ENCODE data around the gene FAM117A.
"Not testable (repeated sequence)": the region's sequence is repeated elsewhere in the genome, so short reads cannot be mapped to it uniquely, and the experiment has no call there.

The FAM117A gene

DNA sequence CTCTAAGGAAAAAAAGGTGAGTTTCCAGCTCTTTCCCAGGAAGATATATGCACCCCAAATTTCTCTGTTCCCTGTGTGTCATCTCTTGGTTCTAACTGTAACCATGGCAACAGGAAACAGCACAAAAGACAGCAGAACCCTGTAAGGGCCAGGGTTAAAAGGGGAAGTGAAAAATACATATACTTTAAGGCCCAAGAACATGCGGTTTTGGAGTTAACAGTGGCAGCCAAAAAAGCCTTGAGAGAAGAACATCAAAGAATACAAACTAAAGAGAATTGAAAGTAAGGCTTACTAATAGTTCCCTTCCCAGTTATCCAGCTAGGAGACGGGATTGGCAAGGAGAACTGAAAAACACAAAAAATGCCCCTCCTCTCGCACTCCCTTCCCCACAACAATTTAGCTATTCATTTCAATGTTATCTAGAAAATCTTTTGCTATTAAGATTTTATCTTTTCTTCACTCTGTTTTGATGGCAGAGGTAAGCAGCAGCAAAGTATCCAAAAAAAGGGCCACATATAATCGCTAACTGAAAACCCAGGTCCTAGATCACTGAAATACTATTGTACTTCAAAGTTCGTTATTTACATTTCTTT is 87.6 kb downstream of the FAM117A start:
- no peak for DNase-seq

DNA sequence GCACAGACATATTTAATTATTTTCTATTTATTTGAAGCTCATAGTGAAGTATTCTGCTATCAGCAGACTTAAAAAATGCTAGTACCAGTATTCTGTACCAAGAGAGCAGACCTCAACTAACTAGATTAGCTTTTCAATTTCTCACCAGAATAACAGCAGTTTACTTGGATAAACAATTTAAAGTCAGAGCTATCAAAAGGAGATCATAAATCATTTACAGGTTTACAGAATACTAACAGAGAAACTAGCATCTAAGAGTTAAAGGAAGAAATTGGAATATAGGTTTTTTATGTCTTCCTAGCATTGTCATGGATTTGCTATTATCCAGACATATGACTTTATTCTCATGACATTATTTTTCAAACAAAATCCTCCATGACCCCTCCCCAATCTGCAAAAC is 89.4 kb downstream of the FAM117A start:
- no peak for DNase-seq

DNA sequence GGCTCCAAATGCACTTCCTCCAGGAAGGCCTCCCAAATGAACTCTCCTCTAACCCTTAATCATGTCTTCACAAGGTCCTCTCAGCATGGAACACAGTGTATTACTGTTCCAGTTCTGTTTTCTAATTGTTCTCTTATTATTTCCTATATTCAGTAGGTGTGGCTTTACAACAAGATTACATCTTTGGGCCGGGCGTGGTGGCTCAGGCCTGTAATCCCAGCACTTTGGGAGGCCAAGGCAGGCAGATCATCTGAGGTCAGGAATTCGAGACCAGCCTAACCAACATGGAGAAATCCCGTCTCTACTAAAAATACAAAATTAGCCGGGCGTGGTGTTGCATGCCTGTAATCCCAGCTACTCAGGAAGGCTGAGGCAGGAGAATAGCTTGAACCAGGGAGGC is 90.3 kb downstream of the FAM117A start:
- not testable (repeated sequence) for DNase-seq

DNA sequence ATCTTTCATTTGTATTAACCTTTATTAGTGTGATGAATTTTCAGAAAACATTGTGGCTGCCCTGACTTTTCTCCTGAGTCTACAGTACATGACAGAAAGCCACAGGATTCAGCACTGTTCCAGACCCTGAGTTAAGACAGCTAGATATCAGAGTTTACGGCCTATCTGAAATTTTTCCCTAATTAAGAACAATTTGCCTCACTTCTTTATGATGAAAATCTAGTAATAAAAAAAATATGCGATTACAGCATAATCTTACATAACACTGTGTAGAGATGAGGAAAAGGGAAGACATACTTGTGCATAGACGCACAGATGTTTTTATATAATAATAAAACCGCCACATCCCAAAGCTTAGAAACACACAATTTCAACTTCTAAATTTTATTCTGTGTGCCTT is 93.3 kb downstream of the FAM117A start:
- no peak for DNase-seq

DNA sequence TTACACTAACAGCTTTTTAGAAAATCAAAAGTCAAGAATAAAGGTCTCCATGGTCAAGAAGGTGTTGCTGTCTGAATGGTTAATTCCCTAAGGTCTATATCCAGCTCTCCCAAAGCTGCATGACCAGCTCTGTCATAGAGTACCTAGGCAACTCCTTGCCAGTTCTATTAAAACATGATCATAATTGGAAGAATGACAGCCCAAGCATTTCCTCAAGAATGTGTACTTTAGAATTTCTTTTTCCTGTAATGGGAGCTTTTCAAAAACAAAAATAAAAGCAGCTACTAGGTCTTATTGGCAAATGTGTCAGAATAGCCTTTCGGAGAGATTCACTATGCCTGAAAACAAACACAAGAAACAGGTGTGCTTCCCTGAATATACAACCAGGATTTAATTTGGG is 93.9 kb downstream of the FAM117A start:
- DNase-seq = no peak

DNA sequence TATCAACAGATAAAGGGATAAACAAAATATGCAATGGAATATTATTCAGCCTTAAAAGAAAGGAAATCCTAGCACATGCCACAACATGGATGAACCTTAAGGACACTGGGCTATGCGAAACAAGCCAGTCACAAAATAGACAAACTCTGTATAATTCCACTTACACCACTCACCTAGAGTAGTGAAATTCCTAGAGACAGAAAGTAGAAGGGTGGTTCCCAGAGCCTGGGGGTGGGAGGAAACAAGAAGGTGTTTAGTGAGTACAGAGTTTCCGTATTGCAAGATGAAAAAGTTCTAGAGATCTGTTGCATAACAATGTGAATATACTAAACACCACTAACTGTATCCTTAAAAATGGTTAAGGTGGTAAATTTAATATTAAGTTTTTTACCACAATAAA is 96.1 kb downstream of the FAM117A start:
- no peak for DNase-seq

DNA sequence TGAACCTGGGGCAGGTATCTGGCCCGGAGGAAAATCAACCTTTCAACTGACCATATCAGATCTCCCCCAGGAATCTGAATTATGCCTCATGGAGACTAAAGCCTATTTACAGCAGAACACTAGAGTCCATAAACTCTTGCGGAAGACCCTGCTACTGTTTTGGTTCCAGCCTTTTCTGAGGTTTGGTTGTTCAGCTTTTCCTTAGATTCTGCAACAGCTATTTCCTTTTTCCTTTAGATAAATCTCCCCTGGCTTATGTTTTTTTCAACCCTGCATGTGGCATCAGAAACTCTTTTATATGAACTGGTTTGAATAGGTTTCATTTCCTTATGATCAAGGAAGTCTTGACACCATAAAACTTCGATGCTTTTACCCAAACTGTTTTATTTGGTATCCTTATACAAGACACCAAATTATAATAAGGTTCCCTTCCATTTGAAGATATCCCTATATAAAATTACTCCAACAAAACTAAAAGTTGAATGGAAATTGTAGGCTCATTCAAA is 99.2 kb downstream of the FAM117A start:
- no peak for DNase-seq
